Thyroid gland (tissue), 4 donors: Measurements from ENCODE around the gene PCBP4.

Source experiments
- CTCF ChIP-seq, 6 experiments: fragments of 200-600 bp in 3 of 6; fragments of 450-650 bp in 3 of 6; sonication (generic) in 3 of 6; IDR thresholded peaks; one replicate each; pipeline ENCODE4 v1.5.1; 2016 to 2019; ENCODE audit warnings: antibody characterized with exemption in 6 of 6, mild to moderate bottlenecking in 2 of 6, inconsistent platforms in 1 of 6, moderate library complexity in 1 of 6
- POLR2A ChIP-seq, 2 donors: fragments of 450-650 bp; IDR thresholded peaks; one replicate each; pipeline ENCODE4 v1.6.1; 2017; ENCODE audit warnings: antibody characterized with exemption in 2 of 2, mild to moderate bottlenecking in 2 of 2, moderate library complexity in 1 of 2

- TF ChIP-seq CTCF (IDR thresholded peaks at IDR 0.05) (no peak), POLR2A (IDR thresholded peaks at IDR 0.05) (no peak)
Observed at GRCh38 chr3:51948016-51948580, 19.2 kb downstream of the PCBP4 start.
